Keratinocyte (primary cell): Measurements from ENCODE around the gene MAD1L1. TPM values are rescaled to one million over a fixed set of nuclear protein-coding genes. Genes with fewer than 3 reads are reported as not detected.

Source experiments
- DNase-seq: peaks from one replicate; pipeline ENCODE4 v3.0.0-alpha.2; 2011; ENCODE audit warnings: low read depth, missing footprints, low spot score
- FAIRE-seq: peaks from 2 replicates; lab custom pipeline; 2011; peaks lifted over from hg19 to GRCh38; lab: Jason Lieb, UNC
- H2AFZ ChIP-seq: 2 replicates; pipeline ENCODE4 v1.6.0; 2012; ENCODE audit warnings: low read length, control low read depth, inconsistent platforms; ENCODE audit not compliant: control insufficient read depth
- H3K27ac ChIP-seq: 2 replicates; pipeline ENCODE4 v1.5.1; 2011; ENCODE audit warnings: low read length; ENCODE audit not compliant: control insufficient read depth, insufficient read depth
- H3K27me3 ChIP-seq: 3 replicates; pipeline ENCODE4 v1.6.0; 2011; ENCODE audit warnings: low read length; ENCODE audit not compliant: control insufficient read depth, insufficient read depth; ENCODE audit errors: extremely low read depth
- H3K36me3 ChIP-seq, 2 experiments: 2 replicates in 1 of 2; 3 replicates in 1 of 2; pipeline ENCODE4 v1.5.1; 2011; ENCODE audit warnings: low read length in 2 of 2, mild to moderate bottlenecking in 1 of 2; ENCODE audit not compliant: control insufficient read depth in 2 of 2, insufficient read depth in 2 of 2; ENCODE audit errors: extremely low read depth in 1 of 2
- H3K4me1 ChIP-seq: 3 replicates; pipeline ENCODE4 v1.5.1; 2011; ENCODE audit warnings: low read length; ENCODE audit not compliant: control insufficient read depth, insufficient read depth; ENCODE audit errors: extremely low read depth
- H3K4me2 ChIP-seq: 3 replicates; pipeline ENCODE4 v1.6.0; 2011; ENCODE audit warnings: low read depth, low read length; ENCODE audit not compliant: control insufficient read depth, insufficient read depth; ENCODE audit errors: extremely low read depth
- H3K4me3 ChIP-seq, 3 experiments: fragments of 200-600 bp in 1 of 3; sonication (generic) in 1 of 3; 2 replicates in 2 of 3; 3 replicates in 1 of 3; pipeline ENCODE4 v1.5.1; 2011 to 2016; ENCODE audit warnings: low read length in 3 of 3, mild to moderate bottlenecking in 3 of 3, control low read depth in 2 of 3, inconsistent platforms in 1 of 3, low read depth in 1 of 3, mixed read lengths in 1 of 3, mixed run types in 1 of 3, moderate library complexity in 1 of 3; ENCODE audit not compliant: control insufficient read depth in 2 of 3, insufficient read depth in 2 of 3; ENCODE audit errors: extremely low read depth in 1 of 3
- H3K79me2 ChIP-seq: 2 replicates; pipeline ENCODE4 v1.6.0; 2012; ENCODE audit warnings: low read length; ENCODE audit not compliant: control insufficient read depth, insufficient read depth
- H3K9ac ChIP-seq: 3 replicates; pipeline ENCODE4 v1.6.0; 2011; ENCODE audit warnings: low read length; ENCODE audit not compliant: control insufficient read depth, insufficient read depth; ENCODE audit errors: extremely low read depth
- H3K9me1 ChIP-seq: 3 replicates; pipeline ENCODE4 v1.6.0; 2011; ENCODE audit warnings: low read length; ENCODE audit not compliant: control insufficient read depth, insufficient read depth; ENCODE audit errors: extremely low read depth
- H3K9me3 ChIP-seq: 2 replicates; pipeline ENCODE4 v1.5.1; 2012; ENCODE audit warnings: low read depth, low read length; ENCODE audit not compliant: control insufficient read depth
- H4K20me1 ChIP-seq: 3 replicates; pipeline ENCODE4 v1.6.0; 2011; ENCODE audit warnings: low read length; ENCODE audit not compliant: control insufficient read depth, insufficient read depth; ENCODE audit errors: extremely low read depth
- EZH2 ChIP-seq: IDR thresholded peaks from one replicate; pipeline ENCODE4 v1.6.1; 2012; ENCODE audit warnings: inconsistent platforms, mild to moderate bottlenecking, low read length, moderate library complexity
- dilution Hi-C: fragments of 300-500 bp; cut with MboI; formaldehyde crosslinking; loops from one replicate; pipeline ENCODE4 v1.7.0; 2020; ENCODE audit warnings: low sequenced_read_pairs; ENCODE audit not compliant: extremely low pct_ligation_motif_present
- polyA plus RNA-seq, 5 experiments: library from polyadenylated mRNA; depleted of rRNA in 3 of 5; stranded (reverse) in 3 of 5; stranded (forward) in 1 of 5; unstranded in 1 of 5; fragments of >200 nt; gene quantifications; 1 replicate in 1 of 5; 2 replicates in 3 of 5; 3 replicates in 1 of 5; pipeline versions ENCODE4 v1.2.1 to v1.2.3, GENCODE V29; 2011 to 2012; ENCODE audit warnings: missing spikeins in 2 of 5, low read depth in 1 of 5, low replicate concordance in 1 of 5
- TF ChIP-seq, protein P1 (sequence below), 3 experiments: IDR thresholded peaks in 1 of 3; conservative IDR thresholded peaks in 1 of 3; optimal IDR thresholded peaks in 1 of 3; 2 replicates in 2 of 3; 3 replicates in 1 of 3; pipeline versions ENCODE3 to v1.5.1; 2011; ENCODE audit warnings: low read length in 3 of 3, mild to moderate bottlenecking in 3 of 3, moderate library complexity in 2 of 3, control low read depth in 1 of 3, inconsistent platforms in 1 of 3; ENCODE audit not compliant: insufficient read depth in 2 of 3; ENCODE audit errors: extremely low read depth in 1 of 3

The MAD1L1 gene
- polyA plus RNA-seq, 1 donor (not counting 4 experiments of a cell fraction or from before 2014, with no cell fraction given), result 18.0 TPM

DNA sequence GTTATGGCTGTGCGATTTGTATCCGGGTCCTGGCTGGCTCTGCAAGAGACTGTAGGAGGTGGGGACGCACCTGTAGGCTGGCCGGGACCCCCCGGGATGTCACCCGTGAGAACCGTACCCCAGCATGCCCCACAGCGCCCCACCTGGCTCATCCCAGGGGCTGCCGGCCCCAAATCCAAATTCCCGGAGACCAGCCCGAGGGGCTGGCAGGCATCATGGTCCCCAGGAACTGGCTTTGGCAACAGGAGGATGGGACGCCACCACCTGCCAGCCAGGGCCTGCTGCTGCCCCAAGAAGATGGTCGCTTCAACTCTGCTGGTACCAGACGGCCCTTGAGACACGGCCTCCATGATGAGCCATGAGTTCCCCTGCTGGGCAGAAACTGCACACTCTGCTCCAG, 323.3 kb downstream of the MAD1L1 start:
- Histone ChIP-seq H3K4me3 (no peak overlapping the region), H2AFZ (no peak overlapping the region), H3K36me3 (no peaks in the 10 kb centered on the region), H3K9ac (no peak overlapping the region), H3K4me1 (no peaks in the 10 kb centered on the region), H3K27ac (no peak overlapping the region), H3K79me2 (no peaks in the 10 kb centered on the region), H3K9me1 (no peaks in the 10 kb centered on the region), H3K4me2 (no peak overlapping the region), H3K9me3 (no peaks in the 10 kb centered on the region), H4K20me1 (no peaks in the 10 kb centered on the region), H3K27me3 (no peaks in the 10 kb centered on the region)
- no peak for DNase-seq
- TF ChIP-seq, protein P1, sequence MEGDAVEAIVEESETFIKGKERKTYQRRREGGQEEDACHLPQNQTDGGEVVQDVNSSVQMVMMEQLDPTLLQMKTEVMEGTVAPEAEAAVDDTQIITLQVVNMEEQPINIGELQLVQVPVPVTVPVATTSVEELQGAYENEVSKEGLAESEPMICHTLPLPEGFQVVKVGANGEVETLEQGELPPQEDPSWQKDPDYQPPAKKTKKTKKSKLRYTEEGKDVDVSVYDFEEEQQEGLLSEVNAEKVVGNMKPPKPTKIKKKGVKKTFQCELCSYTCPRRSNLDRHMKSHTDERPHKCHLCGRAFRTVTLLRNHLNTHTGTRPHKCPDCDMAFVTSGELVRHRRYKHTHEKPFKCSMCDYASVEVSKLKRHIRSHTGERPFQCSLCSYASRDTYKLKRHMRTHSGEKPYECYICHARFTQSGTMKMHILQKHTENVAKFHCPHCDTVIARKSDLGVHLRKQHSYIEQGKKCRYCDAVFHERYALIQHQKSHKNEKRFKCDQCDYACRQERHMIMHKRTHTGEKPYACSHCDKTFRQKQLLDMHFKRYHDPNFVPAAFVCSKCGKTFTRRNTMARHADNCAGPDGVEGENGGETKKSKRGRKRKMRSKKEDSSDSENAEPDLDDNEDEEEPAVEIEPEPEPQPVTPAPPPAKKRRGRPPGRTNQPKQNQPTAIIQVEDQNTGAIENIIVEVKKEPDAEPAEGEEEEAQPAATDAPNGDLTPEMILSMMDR (optimal IDR thresholded peaks at IDR 0.05 in 1 of 3, IDR thresholded peaks at IDR 0.05 in 1 of 3, conservative IDR thresholded peaks at IDR 0.05 in 1 of 3; ENCODE audit: extremely low read depth in 1 of 3, insufficient read depth in 2 of 3, low read length in 3 of 3), result no peak
- TF ChIP-seq EZH2, result no peak
- FAIRE-seq, result no peak
- dilution Hi-C loops, result no loop called here

DNA sequence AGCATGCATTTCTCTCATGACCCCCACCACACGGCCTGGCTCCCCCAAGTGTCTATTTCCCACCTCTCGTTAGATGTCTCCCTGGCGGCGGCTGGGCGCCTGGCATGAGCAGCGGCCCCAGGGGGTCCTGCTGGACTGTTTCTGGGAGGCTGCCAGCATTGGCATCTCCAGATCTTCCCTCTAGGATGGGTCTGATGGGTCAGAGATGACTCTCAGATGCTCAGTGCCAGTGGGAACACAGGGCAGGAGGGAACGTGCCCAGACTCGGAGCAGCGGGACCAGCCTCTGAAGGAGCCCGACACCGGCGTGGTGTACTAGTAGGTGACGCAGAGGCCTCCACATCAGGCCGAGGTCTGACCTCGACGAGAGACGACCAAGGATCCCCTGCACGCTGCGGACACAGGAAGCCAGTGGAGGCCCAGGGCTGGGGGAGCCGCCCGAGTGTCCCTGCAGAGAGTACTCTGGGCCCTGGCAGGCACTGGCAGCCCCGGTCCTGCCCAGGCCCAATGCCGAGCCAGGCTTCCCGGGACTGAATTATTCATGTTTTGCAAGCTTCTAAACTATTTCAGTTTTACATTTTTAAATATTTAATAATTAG, 323.8 kb downstream of the MAD1L1 start:
- Histone ChIP-seq H3K4me1 (no peaks in the 10 kb centered on the region), H3K27ac (no peak overlapping the region), H3K4me3 (no peak overlapping the region), H4K20me1 (no peaks in the 10 kb centered on the region), H3K9me3 (no peaks in the 10 kb centered on the region), H3K9me1 (no peaks in the 10 kb centered on the region), H3K4me2 (no peak overlapping the region), H3K9ac (no peak overlapping the region), H3K27me3 (no peaks in the 10 kb centered on the region), H3K36me3 (no peaks in the 10 kb centered on the region), H2AFZ (no peak overlapping the region), H3K79me2 (no peaks in the 10 kb centered on the region)
- FAIRE-seq, result no peak
- dilution Hi-C loops, result no loop called here
- DNase-seq, result no peak
- no peak for TF ChIP-seq EZH2
- TF ChIP-seq, protein P1 (optimal IDR thresholded peaks at IDR 0.05 in 1 of 3, IDR thresholded peaks at IDR 0.05 in 1 of 3, conservative IDR thresholded peaks at IDR 0.05 in 1 of 3; ENCODE audit: extremely low read depth in 1 of 3, insufficient read depth in 2 of 3, low read length in 3 of 3), result no peak
